HCT116 (cell line): ENCODE measurements around the gene KIF26B. TPM values are rescaled to one million over a fixed set of nuclear protein-coding genes. Genes with fewer than 3 reads are reported as not detected.

Experiments used
- ATAC-seq: fragments of 200-7000 bp; cut with Tn5 transposase; 2 replicates; pipeline ENCODE4 v1.9.1; 2020; ENCODE audit warnings: mild to moderate bottlenecking, moderate library complexity
- BruUV-seq: library from RNA; stranded (reverse); fragments of 400-500 nt; replicated peaks from 2 replicates; lab custom pipeline; 2021; lab: Mats Ljungman, UMichigan
- CTCF ChIA-PET: fragments of 300-600 bp; sonication (Branson Sonifier 250); formaldehyde crosslinking; loops from one replicate; lab custom pipeline; 2021; ENCODE audit warnings: antibody characterized with exemption; lab: Charles Lee
- POLR2A ChIA-PET: fragments of 300-600, 350-600 bp; sonication (Branson Sonifier 250); formaldehyde crosslinking; loops from one replicate; lab custom pipeline; 2021; ENCODE audit warnings: antibody characterized with exemption; lab: Charles Lee
- RAD21 ChIA-PET, 2 experiments: fragments of 300-600 bp; sonication (Branson Sonifier 250); formaldehyde crosslinking; loops; one replicate each; lab custom pipeline; 2023; ENCODE audit warnings: low total read pairs in 2 of 2; ENCODE audit not compliant: uncharacterized antibody in 2 of 2, unreplicated experiment in 2 of 2, low non-redundant PET in 1 of 2; lab: Charles Lee
- DNase-seq: peaks from one replicate; pipeline ENCODE4 v3.0.0-alpha.2; 2010; ENCODE audit warnings: low read depth, low spot score
- H2AFZ ChIP-seq: fragments of 200-600 bp; shearing (Covaris generic), sonication (generic); 2 replicates; pipeline ENCODE4 v1.6.1; 2017; ENCODE audit warnings: low read depth, mixed run types, mixed read lengths, antibody characterized with exemption, low read length; ENCODE audit not compliant: poor library complexity, severe bottlenecking
- H3K27ac ChIP-seq: 2 replicates; pipeline ENCODE4 v1.5.1; 2012; ENCODE audit warnings: low read depth, low read length
- H3K27me3 ChIP-seq: fragments of 200-600 bp; sonication (generic); 2 replicates; pipeline ENCODE4 v1.6.1; 2016; ENCODE audit warnings: mixed run types, low read length, mixed read lengths; ENCODE audit not compliant: insufficient read depth
- H3K36me3 ChIP-seq, 2 experiments: fragments of 200-500 bp in 1 of 2; fragments of 200-600 bp in 1 of 2; sonication (Bioruptor generic) in 1 of 2; sonication (generic) in 1 of 2; 2 replicates each; pipeline versions ENCODE4 v1.5.1 to v1.6.1; 2014 to 2016; ENCODE audit warnings: low read length in 2 of 2, inconsistent platforms in 1 of 2, mixed read lengths in 1 of 2, mixed run types in 1 of 2; ENCODE audit not compliant: insufficient read depth in 2 of 2, control insufficient read depth in 1 of 2
- H3K4me1 ChIP-seq, 2 experiments: fragments of 200-600 bp in 1 of 2; sonication (generic) in 1 of 2; 2 replicates each; pipeline versions ENCODE4 v1.5.1 to v1.6.1; 2012 to 2017; ENCODE audit warnings: low read length in 2 of 2, inconsistent platforms in 1 of 2, mild to moderate bottlenecking in 1 of 2, mixed read lengths in 1 of 2, mixed run types in 1 of 2, moderate library complexity in 1 of 2; ENCODE audit not compliant: insufficient read depth in 2 of 2, control insufficient read depth in 1 of 2
- H3K4me2 ChIP-seq: fragments of 200-600 bp; sonication (generic); 2 replicates; pipeline ENCODE4 v1.6.1; 2017; ENCODE audit warnings: mixed run types, low read length, mixed read lengths
- H3K4me3 ChIP-seq, 2 experiments: fragments of 200-600 bp in 1 of 2; sonication (generic) in 1 of 2; replicated peaks in 1 of 2; 2 replicates each; pipeline ENCODE4 v1.5.1; 2011 to 2016; ENCODE audit warnings: low read length in 2 of 2, control low read depth in 1 of 2, low read depth in 1 of 2, mild to moderate bottlenecking in 1 of 2, mixed read lengths in 1 of 2, mixed run types in 1 of 2
- H3K79me2 ChIP-seq: fragments of 200-600 bp; sonication (generic); 2 replicates; pipeline ENCODE4 v1.6.1; 2017; ENCODE audit warnings: mild to moderate bottlenecking, mixed run types, low read length, moderate library complexity, mixed read lengths; ENCODE audit not compliant: insufficient read depth
- H3K9ac ChIP-seq: fragments of 200-600 bp; sonication (generic); 2 replicates; pipeline ENCODE4 v1.6.1; 2016; ENCODE audit warnings: low read length, mixed read lengths
- H3K9me2 ChIP-seq: fragments of 200-600 bp; sonication (generic), shearing (Covaris generic); 2 replicates; pipeline ENCODE4 v1.6.1; 2017; ENCODE audit warnings: mixed run types, mild to moderate bottlenecking, moderate library complexity; ENCODE audit not compliant: insufficient read depth
- H3K9me3 ChIP-seq, 2 experiments: fragments of 200-500 bp in 1 of 2; fragments of 200-600 bp in 1 of 2; sonication (Bioruptor generic) in 1 of 2; sonication (generic) in 1 of 2; 2 replicates each; pipeline ENCODE4 v1.6.1; 2014 to 2017; ENCODE audit warnings: low read length in 2 of 2, mixed read lengths in 2 of 2, inconsistent platforms in 1 of 2, low read depth in 1 of 2, mild to moderate bottlenecking in 1 of 2, mixed run types in 1 of 2, moderate library complexity in 1 of 2; ENCODE audit not compliant: control insufficient read depth in 1 of 2, insufficient read depth in 1 of 2
- H4K20me1 ChIP-seq: fragments of 200-600 bp; sonication (generic), shearing (Covaris generic); 2 replicates; pipeline ENCODE4 v1.6.1; 2017; ENCODE audit warnings: mixed run types, mild to moderate bottlenecking, moderate library complexity; ENCODE audit not compliant: insufficient read depth
- ATF3 ChIP-seq: IDR thresholded peaks from 2 replicates; pipeline ENCODE4 v1.6.1; 2012
- CEBPB ChIP-seq: IDR thresholded peaks from 2 replicates; pipeline ENCODE4 v1.6.1; 2012; ENCODE audit warnings: low read depth
- CTCF ChIP-seq, 3 experiments: fragments of 200-600 bp in 1 of 3; sonication (generic) in 1 of 3; IDR thresholded peaks in 2 of 3; conservative IDR thresholded peaks in 1 of 3; 2 replicates each; pipeline ENCODE4 v1.5.1; 2012 to 2017; ENCODE audit warnings: low read depth in 2 of 3, low read length in 2 of 3, antibody characterized with exemption in 1 of 3, borderline replicate concordance in 1 of 3, control low read depth in 1 of 3, mild to moderate bottlenecking in 1 of 3, mixed read lengths in 1 of 3, mixed run types in 1 of 3, moderate library complexity in 1 of 3; ENCODE audit not compliant: insufficient read depth in 1 of 3
- EGR1 ChIP-seq: IDR thresholded peaks from 2 replicates; pipeline ENCODE4 v1.6.1; 2012; ENCODE audit warnings: low read depth
- JUND ChIP-seq: IDR thresholded peaks from 2 replicates; pipeline ENCODE4 v1.6.1; 2012
- MAX ChIP-seq: IDR thresholded peaks from 2 replicates; pipeline ENCODE4 v1.6.1; 2012
- RAD21 ChIP-seq: IDR thresholded peaks from 2 replicates; pipeline ENCODE4 v1.6.1; 2012; ENCODE audit warnings: low read depth, mild to moderate bottlenecking
- SP1 ChIP-seq: IDR thresholded peaks from 2 replicates; pipeline ENCODE4 v1.6.1; 2012; ENCODE audit warnings: low read depth
- SRF ChIP-seq: IDR thresholded peaks from 2 replicates; pipeline ENCODE4 v1.6.1; 2012; ENCODE audit warnings: low read depth
- YY1 ChIP-seq: IDR thresholded peaks from 2 replicates; pipeline ENCODE4 v1.6.1; 2011; ENCODE audit warnings: low read length, low read depth, moderate library complexity, mild to moderate bottlenecking; ENCODE audit not compliant: insufficient replicate concordance; ENCODE audit errors: extremely low read depth
- ZBTB33 ChIP-seq: IDR thresholded peaks from 2 replicates; pipeline ENCODE4 v1.6.1; 2011; ENCODE audit warnings: mild to moderate bottlenecking, low read length, moderate library complexity; ENCODE audit not compliant: insufficient replicate concordance; ENCODE audit errors: extremely low read depth
- ZFX ChIP-seq: fragments of 450-650 bp; IDR thresholded peaks from 2 replicates; pipeline ENCODE4 v1.6.1; 2017
- ZNF274 ChIP-seq: fragments of 200-500 bp; sonication (Bioruptor generic); IDR thresholded peaks from 2 replicates; pipeline ENCODE4 v1.6.1; 2014; ENCODE audit warnings: mild to moderate bottlenecking, low read depth, low read length, inconsistent platforms
- intact Hi-C: fragments of 100-400 bp; cut with micrococcal nuclease; formaldehyde crosslinking; loops from 2 replicates; pipeline ENCODE4 v1.10.0; 2022
- total RNA-seq: library from RNA; stranded (reverse); gene quantifications from one replicate; pipeline ENCODE4 v1.2.1, GENCODE V29; 2021; ENCODE audit not compliant: unreplicated experiment

KIF26B gene
- total RNA-seq, 1 experiment from 2014 or later: 0.49 TPM

- intact Hi-C loops: no loop called here
- Histone ChIP-seq H3K79me2 (no peaks in the 10 kb centered on the region), H3K4me3 (no peak overlapping the region), H3K4me2 (no peak overlapping the region), H3K9me3 (no peaks in the 10 kb centered on the region), H3K4me1 (no peaks in the 10 kb centered on the region), H3K27me3 (peaks cover 5% of the 10 kb centered on the region; the same call in 1 of the 2 replicates), H3K36me3 (no peaks in the 10 kb centered on the region), H3K9ac (no peak overlapping the region), H2AFZ (no peak overlapping the region), H3K9me2 (no peaks in the 10 kb centered on the region), H4K20me1 (no peaks in the 10 kb centered on the region), H3K27ac (no peak overlapping the region)
- no TSS peak for BruUV-seq
- ChIA-PET RAD21 (no interaction called here), POLR2A (no interaction called here), CTCF (no interaction called here)
- DNase-seq (no peak), ATAC-seq (no peak)
- TF ChIP-seq JUND: no peak
- no peak for TF ChIP-seq RAD21
- TF ChIP-seq YY1: no peak
- no peak for TF ChIP-seq CTCF (IDR thresholded peaks at IDR 0.05 in 2 of 3, conservative IDR thresholded peaks at IDR 0.05 in 1 of 3; ENCODE audit: borderline replicate concordance in 1 of 3, insufficient read depth in 1 of 3, low read depth in 2 of 3, low read length in 2 of 3)
- no peak for TF ChIP-seq EGR1
- no peak for TF ChIP-seq CEBPB
- TF ChIP-seq ATF3: no peak
- TF ChIP-seq ZBTB33: no peak
- no peak for TF ChIP-seq ZNF274
- TF ChIP-seq SP1: no peak
- TF ChIP-seq ZFX: no peak
- TF ChIP-seq MAX: no peak
- TF ChIP-seq SRF: no peak
These were observed 137.4 kb downstream of the KIF26B start for GRCh38 chr1:245292141-245292540.
